Activated CD4-positive, alpha-beta T cell treated with anti-CD3 and anti-CD28 coated beads for 48 hours (primary cell): ENCODE measurements around the gene CD96.

ENCODE experiments used
- DNase-seq: peaks from one replicate; pipeline ENCODE4 v3.0.0-alpha.2; 2020

CD96 gene

GRCh38 chr3:111566844-111567243 lies 24.8 kb downstream of the CD96 start:
- DNase-seq, result no peak

GRCh38 chr3:111568355-111568754 lies 26.4 kb downstream of the CD96 start:
- no peak for DNase-seq

- DNase-seq, result no peak
Observed at GRCh38 chr3:111568911-111569310, 26.9 kb downstream of the CD96 start.

GRCh38 chr3:111570404-111571030 lies 28.5 kb downstream of the CD96 start:
- no peak for DNase-seq

GRCh38 chr3:111571282-111571681 lies 29.3 kb downstream of the CD96 start:
- DNase-seq, result no peak

GRCh38 chr3:111571907-111572460 lies 30.0 kb downstream of the CD96 start:
- DNase-seq, result peak; percentile 58

- no peak for DNase-seq
Observed at GRCh38 chr3:111577113-111577512, 35.1 kb downstream of the CD96 start.

GRCh38 chr3:111577798-111578685 lies 36.0 kb downstream of the CD96 start:
- DNase-seq, result no peak

- DNase-seq, result no peak
Observed at GRCh38 chr3:111578867-111579266, 36.9 kb downstream of the CD96 start.

- DNase-seq, result no peak
Observed at GRCh38 chr3:111579495-111579894, 37.5 kb downstream of the CD96 start.

GRCh38 chr3:111581403-111582119 lies 39.6 kb downstream of the CD96 start:
- no peak for DNase-seq

GRCh38 chr3:111582120-111582474 lies 40.1 kb downstream of the CD96 start:
- DNase-seq, result no peak

GRCh38 chr3:111584744-111585143 lies 42.7 kb downstream of the CD96 start:
- no peak for DNase-seq

- no peak for DNase-seq
Observed at GRCh38 chr3:111585217-111585616, 43.2 kb downstream of the CD96 start.

- DNase-seq, result no peak
Observed at GRCh38 chr3:111588527-111588926, 46.5 kb downstream of the CD96 start.

- no peak for DNase-seq
Observed at GRCh38 chr3:111589303-111590142, 47.5 kb downstream of the CD96 start.

GRCh38 chr3:111590143-111590491 lies 48.1 kb downstream of the CD96 start:
- DNase-seq, result no peak

- no peak for DNase-seq
Observed at GRCh38 chr3:111591555-111591954, 49.6 kb downstream of the CD96 start.

- no peak for DNase-seq
Observed at GRCh38 chr3:111592143-111592542, 50.1 kb downstream of the CD96 start.

- DNase-seq, result no peak
Observed at GRCh38 chr3:111592936-111593335, 50.9 kb downstream of the CD96 start.

- no peak for DNase-seq
Observed at GRCh38 chr3:111593666-111594065, 51.7 kb downstream of the CD96 start.

GRCh38 chr3:111594205-111594604 lies 52.2 kb downstream of the CD96 start:
- no peak for DNase-seq

GRCh38 chr3:111594781-111595180 lies 52.8 kb downstream of the CD96 start:
- peak; percentile 31 for DNase-seq
